Lower leg skin (tissue), 3 donors: ENCODE results near the gene AP4M1.

Source experiments
- CTCF ChIP-seq, 3 donors: fragments of 450-650 bp; IDR thresholded peaks; one replicate each; pipeline ENCODE4 v1.5.1; 2016; ENCODE audit warnings: antibody characterized with exemption in 3 of 3, mild to moderate bottlenecking in 3 of 3, moderate library complexity in 2 of 3
- POLR2A ChIP-seq, 2 donors: fragments of 450-650 bp; IDR thresholded peaks; one replicate each; pipeline ENCODE4 v1.6.1; 2016 to 2017; ENCODE audit warnings: antibody characterized with exemption in 2 of 2, mild to moderate bottlenecking in 1 of 2, moderate library complexity in 1 of 2

- no peak for TF ChIP-seq CTCF (IDR thresholded peaks at IDR 0.05)
- TF ChIP-seq POLR2A (IDR thresholded peaks at IDR 0.05): no peak
Observed at GRCh38 chr7:100152404-100152803, 51.0 kb downstream of the AP4M1 start.
